DND-41 (cell line): ENCODE results near the gene SLCO2A1.

ENCODE experiments used
- ATAC-seq: fragments of 200-7000 bp; cut with Tn5 transposase; 3 replicates; pipeline ENCODE4 v1.9.1; 2021; ENCODE audit warnings: low read depth; ENCODE audit not compliant: insufficient read depth
- DNase-seq: peaks from one replicate; pipeline ENCODE4 v3.0.0-alpha.2; 2020
- H2AFZ ChIP-seq: 2 replicates; pipeline ENCODE4 v1.6.0; 2012; ENCODE audit warnings: low read depth, low read length
- H3K27ac ChIP-seq: 2 replicates; pipeline ENCODE4 v1.5.1; 2012; ENCODE audit warnings: low read length, inconsistent platforms
- H3K27me3 ChIP-seq: fragments of 200-600 bp; sonication (generic); 2 replicates; pipeline ENCODE4 v1.6.0; 2012; ENCODE audit warnings: low read length, mild to moderate bottlenecking, inconsistent platforms; ENCODE audit not compliant: insufficient read depth, poor library complexity
- H3K36me3 ChIP-seq: 2 replicates; pipeline ENCODE4 v1.5.1; 2012; ENCODE audit warnings: low read length, inconsistent platforms; ENCODE audit not compliant: insufficient read depth
- H3K4me1 ChIP-seq: 2 replicates; pipeline ENCODE4 v1.5.1; 2012; ENCODE audit warnings: mild to moderate bottlenecking, low read length; ENCODE audit not compliant: insufficient read depth
- H3K4me2 ChIP-seq: 2 replicates; pipeline ENCODE4 v1.6.0; 2012; ENCODE audit warnings: mild to moderate bottlenecking, moderate library complexity, low read length, inconsistent platforms; ENCODE audit not compliant: insufficient read depth
- H3K4me3 ChIP-seq, 2 experiments: fragments of 200-600 bp in 1 of 2; shearing (Covaris generic) in 1 of 2; 2 replicates each; pipeline ENCODE4 v1.5.1; 2012 to 2016; ENCODE audit warnings: inconsistent platforms in 2 of 2, low read length in 2 of 2, mild to moderate bottlenecking in 2 of 2, low read depth in 1 of 2, moderate library complexity in 1 of 2
- H3K79me2 ChIP-seq: 2 replicates; pipeline ENCODE4 v1.6.0; 2012; ENCODE audit warnings: low read length, inconsistent platforms; ENCODE audit not compliant: insufficient read depth
- H3K9ac ChIP-seq: 2 replicates; pipeline ENCODE4 v1.6.0; 2012; ENCODE audit warnings: low read depth, mild to moderate bottlenecking, inconsistent platforms, low read length, moderate library complexity
- H3K9me3 ChIP-seq: 2 replicates; pipeline ENCODE4 v1.5.1; 2012; ENCODE audit warnings: low read length, moderate library complexity, mild to moderate bottlenecking, inconsistent platforms; ENCODE audit not compliant: insufficient read depth, severe bottlenecking
- H4K20me1 ChIP-seq: 2 replicates; pipeline ENCODE4 v1.6.0; 2012; ENCODE audit warnings: low read length; ENCODE audit not compliant: insufficient read depth
- EZH2 ChIP-seq: IDR thresholded peaks from 3 replicates; pipeline ENCODE4 v1.6.1; 2012; ENCODE audit warnings: borderline replicate concordance, low read depth, mild to moderate bottlenecking, moderate library complexity, low read length, inconsistent platforms; ENCODE audit not compliant: severe bottlenecking
- TF ChIP-seq, protein P1 (sequence below): IDR thresholded peaks from 2 replicates; pipeline ENCODE4 v1.5.1; 2012; ENCODE audit warnings: borderline replicate concordance, low read length, moderate library complexity, mild to moderate bottlenecking; ENCODE audit not compliant: poor library complexity, severe bottlenecking; ENCODE audit errors: extremely low read depth

SLCO2A1 gene

DNA sequence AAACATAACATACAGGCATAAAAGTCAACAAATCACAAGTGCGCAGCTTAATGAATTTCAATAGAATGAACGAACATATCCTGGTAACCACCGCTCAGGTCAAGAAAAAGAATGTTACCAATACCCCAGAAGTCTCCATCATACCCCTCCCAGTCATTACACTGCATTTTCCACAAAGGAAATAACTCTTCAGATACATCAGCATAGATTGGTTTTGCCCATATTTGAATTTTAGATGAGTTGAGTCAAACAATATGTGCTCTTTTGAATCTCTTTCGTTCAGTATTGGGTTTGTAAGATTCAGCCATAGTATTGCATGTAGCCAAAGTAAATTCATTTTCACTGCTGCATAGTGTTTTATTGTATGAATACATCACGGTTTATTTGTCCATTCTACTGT is 127.9 kb downstream of the SLCO2A1 start:
- Histone ChIP-seq H3K27ac (no peak overlapping the region), H3K4me2 (no peak overlapping the region), H3K27me3 (no peaks in the 10 kb centered on the region), H3K79me2 (no peaks in the 10 kb centered on the region), H3K9ac (no peak overlapping the region), H3K4me3 (no peak overlapping the region), H3K4me1 (no peaks in the 10 kb centered on the region), H3K36me3 (no peaks in the 10 kb centered on the region), H2AFZ (no peak overlapping the region), H4K20me1 (no peaks in the 10 kb centered on the region), H3K9me3 (no peaks in the 10 kb centered on the region)
- TF ChIP-seq, protein P1, sequence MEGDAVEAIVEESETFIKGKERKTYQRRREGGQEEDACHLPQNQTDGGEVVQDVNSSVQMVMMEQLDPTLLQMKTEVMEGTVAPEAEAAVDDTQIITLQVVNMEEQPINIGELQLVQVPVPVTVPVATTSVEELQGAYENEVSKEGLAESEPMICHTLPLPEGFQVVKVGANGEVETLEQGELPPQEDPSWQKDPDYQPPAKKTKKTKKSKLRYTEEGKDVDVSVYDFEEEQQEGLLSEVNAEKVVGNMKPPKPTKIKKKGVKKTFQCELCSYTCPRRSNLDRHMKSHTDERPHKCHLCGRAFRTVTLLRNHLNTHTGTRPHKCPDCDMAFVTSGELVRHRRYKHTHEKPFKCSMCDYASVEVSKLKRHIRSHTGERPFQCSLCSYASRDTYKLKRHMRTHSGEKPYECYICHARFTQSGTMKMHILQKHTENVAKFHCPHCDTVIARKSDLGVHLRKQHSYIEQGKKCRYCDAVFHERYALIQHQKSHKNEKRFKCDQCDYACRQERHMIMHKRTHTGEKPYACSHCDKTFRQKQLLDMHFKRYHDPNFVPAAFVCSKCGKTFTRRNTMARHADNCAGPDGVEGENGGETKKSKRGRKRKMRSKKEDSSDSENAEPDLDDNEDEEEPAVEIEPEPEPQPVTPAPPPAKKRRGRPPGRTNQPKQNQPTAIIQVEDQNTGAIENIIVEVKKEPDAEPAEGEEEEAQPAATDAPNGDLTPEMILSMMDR = no peak
- TF ChIP-seq EZH2 = no peak
- DNase-seq (no peak), ATAC-seq (no peak)

DNA sequence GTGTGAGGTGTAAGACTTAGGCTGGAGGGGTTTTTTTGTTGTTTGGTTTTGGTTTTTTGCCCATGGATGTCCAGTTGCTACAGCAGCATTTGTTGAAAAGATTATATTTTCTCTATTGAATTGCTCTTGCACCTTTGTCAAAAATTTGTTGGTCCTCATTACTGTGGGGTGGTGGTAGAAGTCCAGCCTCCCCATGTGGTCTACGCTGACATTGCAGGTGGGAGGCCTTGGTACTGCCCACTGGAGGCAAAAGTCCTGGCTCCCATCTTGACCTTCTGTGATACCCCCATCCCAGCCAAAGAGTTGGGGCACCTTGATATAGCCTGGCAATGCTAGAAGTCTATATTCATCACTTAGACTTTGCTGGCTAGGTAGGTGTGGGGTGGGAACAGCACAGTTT is 128.6 kb downstream of the SLCO2A1 start:
- no peak for ATAC-seq
- no peaks in the 10 kb centered on the region for H4K20me1 ChIP-seq
- TF ChIP-seq, protein P1 = peak; percentile 4
- TF ChIP-seq EZH2 = no peak

DNA sequence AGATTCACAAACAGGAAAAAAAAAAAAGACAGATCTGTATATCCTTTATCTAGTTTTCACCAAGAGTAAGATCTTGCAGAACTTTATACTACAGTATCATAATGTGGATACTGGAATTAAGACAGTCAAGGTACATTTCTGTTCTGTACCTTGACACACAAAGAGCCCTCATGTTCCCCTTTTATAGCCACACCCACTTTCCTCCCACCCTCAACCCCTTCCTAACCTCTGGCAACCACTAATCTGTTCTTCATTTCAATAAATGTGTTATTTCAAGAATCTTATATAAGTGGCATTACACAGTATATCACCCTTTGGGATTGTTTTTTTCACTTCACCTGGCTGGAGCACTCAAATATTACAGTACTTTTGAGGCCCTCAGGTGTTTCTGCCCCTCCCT is 130.4 kb downstream of the SLCO2A1 start:
- Histone ChIP-seq H4K20me1 (no peaks in the 10 kb centered on the region), H3K36me3 (no peaks in the 10 kb centered on the region), H3K4me1 (no peaks in the 10 kb centered on the region), H3K9me3 (no peaks in the 10 kb centered on the region), H3K9ac (no peak overlapping the region), H3K79me2 (no peaks in the 10 kb centered on the region), H3K27me3 (no peaks in the 10 kb centered on the region), H3K4me3 (no peak overlapping the region), H3K27ac (no peak overlapping the region), H3K4me2 (no peak overlapping the region), H2AFZ (no peak overlapping the region)
- no peak for ATAC-seq
- no peak for DNase-seq
- TF ChIP-seq, protein P1 = no peak
- no peak for TF ChIP-seq EZH2

More for the DNA sequence above, 128.6 kb downstream of the SLCO2A1 start:
- H3K4me2 ChIP-seq = no peak overlapping the region
- H2AFZ ChIP-seq = no peak overlapping the region
- no peak overlapping the region for H3K27ac ChIP-seq
- H3K9ac ChIP-seq = no peak overlapping the region
- H3K27me3 ChIP-seq = no peaks in the 10 kb centered on the region
- H3K4me1 ChIP-seq = no peaks in the 10 kb centered on the region
- no peaks in the 10 kb centered on the region for H3K79me2 ChIP-seq
- no peak for DNase-seq
- H3K9me3 ChIP-seq = no peaks in the 10 kb centered on the region
- no peak overlapping the region for H3K4me3 ChIP-seq
- H3K36me3 ChIP-seq = no peaks in the 10 kb centered on the region

DNA sequence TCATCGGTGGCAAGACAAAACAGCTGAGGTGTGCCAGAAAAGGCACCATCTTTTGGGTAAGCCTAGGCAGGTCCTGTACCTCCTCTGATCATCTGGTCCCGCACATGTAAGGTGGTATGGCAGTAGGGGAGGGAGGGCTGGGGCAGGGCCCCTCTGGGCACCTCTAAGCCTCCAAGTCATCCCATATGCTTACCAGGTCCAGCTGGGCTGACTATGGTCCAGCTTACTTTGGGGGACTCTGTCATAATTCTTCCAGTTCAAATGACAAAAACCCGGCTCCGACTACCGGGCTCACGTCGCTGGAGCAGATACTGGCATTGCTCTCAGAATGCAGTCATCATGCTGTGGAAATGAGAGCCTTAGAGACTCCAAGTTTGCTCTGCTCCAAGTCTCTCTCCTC is 132.2 kb downstream of the SLCO2A1 start:
- Histone ChIP-seq H3K27me3 (no peaks in the 10 kb centered on the region), H3K27ac (no peak overlapping the region), H3K79me2 (no peaks in the 10 kb centered on the region), H3K4me1 (no peaks in the 10 kb centered on the region), H3K9me3 (no peaks in the 10 kb centered on the region), H3K36me3 (no peaks in the 10 kb centered on the region), H3K4me3 (no peak overlapping the region), H2AFZ (no peak overlapping the region), H3K9ac (no peak overlapping the region), H3K4me2 (no peak overlapping the region), H4K20me1 (no peaks in the 10 kb centered on the region)
- no peak for TF ChIP-seq EZH2
- TF ChIP-seq, protein P1 = no peak
- ATAC-seq (no peak), DNase-seq (no peak)
